ENCODE measurements around the gene ACP4.

GRCh38 chr19:50830266-50831025 is 40.2 kb downstream of the ACP4 start:
- TF ChIP-seq CTCF (IDR thresholded peaks at IDR 0.05) (no peak), POLR2A (IDR thresholded peaks at IDR 0.05) (no peak)
